ENCODE results near the gene STK36. TPM values are rescaled to one million over a fixed set of nuclear protein-coding genes. Genes with fewer than 3 reads are reported as not detected.

STK36 gene
- total RNA-seq, 1 donor from 2014 or later: 41.1 TPM

DNA sequence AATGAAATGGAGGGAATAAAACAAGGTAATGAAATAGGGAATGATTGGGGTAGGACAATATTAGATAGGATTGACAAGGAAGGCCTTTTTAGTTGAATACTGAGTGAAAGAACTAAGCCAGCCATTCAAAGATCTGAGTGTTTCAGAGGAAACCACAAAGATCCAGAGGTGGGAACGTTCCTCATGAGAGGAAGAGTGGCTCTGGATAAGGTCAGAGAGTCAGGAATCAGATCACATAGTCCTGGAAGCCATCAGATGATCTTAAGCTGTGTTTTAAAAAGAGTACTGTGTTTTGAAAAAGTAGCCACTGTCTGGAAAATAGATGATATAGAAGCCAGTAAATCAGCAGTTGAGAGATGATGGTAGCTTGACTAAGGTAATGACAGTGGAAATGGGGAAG lies 50.5 kb downstream of the STK36 start:
- Histone ChIP-seq H3K27me3 (ENCODE audit: low read depth) (no peaks in the 10 kb centered on the region), H3K4me1 (peaks cover 7% of the 10 kb centered on the region), H3K9me3 (peaks cover 18% of the 10 kb centered on the region), H3K27ac (no peak overlapping the region), H3K36me3 (no peaks in the 10 kb centered on the region), H3K4me3 (no peak overlapping the region)
- intact Hi-C loops (cut with DNase I): no loop called here
- DNase-seq (no peak), ATAC-seq (no peak)
- no peak for TF ChIP-seq CTCF (IDR thresholded peaks at IDR 0.05)

DNA sequence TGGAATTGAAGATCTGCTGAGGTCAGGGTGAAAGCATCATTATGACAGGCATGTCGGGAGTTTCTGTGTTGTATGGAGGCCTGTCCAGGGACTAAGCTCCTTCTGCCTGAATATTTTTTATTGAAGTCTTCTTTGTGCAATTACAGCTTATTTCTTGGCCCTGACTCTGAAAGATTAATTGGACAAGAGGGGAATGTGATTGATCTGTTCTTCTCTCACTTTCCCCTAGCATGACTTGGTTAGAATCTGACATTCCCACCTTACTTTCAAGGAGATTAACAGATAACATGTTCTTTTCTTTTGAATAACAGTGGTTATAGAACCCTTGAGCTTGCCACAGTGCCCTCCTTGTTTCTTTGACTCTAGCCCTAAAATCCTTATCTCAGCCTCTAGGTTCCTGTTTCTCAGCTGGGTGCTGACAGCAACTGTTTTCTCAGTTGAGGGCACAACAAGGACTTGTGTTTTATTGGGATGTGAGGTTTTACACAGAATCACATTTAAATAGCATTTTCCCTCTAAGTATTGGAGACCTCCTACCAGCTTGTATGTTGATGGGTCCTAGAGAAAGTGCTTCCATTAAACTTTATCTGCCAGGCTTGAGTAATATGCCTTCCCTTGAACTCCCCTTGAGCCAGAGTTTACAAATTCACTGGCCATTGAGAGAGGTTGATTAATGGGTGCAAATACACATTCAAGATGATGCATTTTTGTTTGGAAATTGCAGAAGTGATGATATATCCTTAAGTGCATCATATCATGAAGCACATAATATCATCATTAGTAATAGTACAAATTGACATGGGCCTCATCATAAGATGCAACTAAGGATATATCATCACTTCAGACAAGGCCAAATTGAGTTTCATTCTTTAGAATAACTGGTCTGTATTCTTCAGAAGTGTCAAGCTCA lies 51.2 kb downstream of the STK36 start:
- no peak for TF ChIP-seq CTCF (IDR thresholded peaks at IDR 0.05)
- intact Hi-C loops (cut with DNase I): no loop called here
- Histone ChIP-seq H3K27me3 (ENCODE audit: low read depth) (no peaks in the 10 kb centered on the region), H3K36me3 (no peaks in the 10 kb centered on the region), H3K4me1 (peaks cover 6% of the 10 kb centered on the region), H3K27ac (no peak overlapping the region), H3K9me3 (peaks cover 23% of the 10 kb centered on the region), H3K4me3 (no peak overlapping the region)
- DNase-seq (no peak), ATAC-seq (no peak)

GRCh38 chr2:218726004-218726574 lies 54.2 kb downstream of the STK36 start:
- Histone ChIP-seq H3K4me3 (no peak overlapping the region), H3K27me3 (ENCODE audit: low read depth) (no peaks in the 10 kb centered on the region), H3K4me1 (peaks cover 6% of the 10 kb centered on the region), H3K9me3 (peaks cover 23% of the 10 kb centered on the region), H3K27ac (no peak overlapping the region), H3K36me3 (no peaks in the 10 kb centered on the region)
- intact Hi-C loops (cut with DNase I): no loop called here
- TF ChIP-seq CTCF (IDR thresholded peaks at IDR 0.05): no peak
- DNase-seq (no peak), ATAC-seq (no peak)

DNA sequence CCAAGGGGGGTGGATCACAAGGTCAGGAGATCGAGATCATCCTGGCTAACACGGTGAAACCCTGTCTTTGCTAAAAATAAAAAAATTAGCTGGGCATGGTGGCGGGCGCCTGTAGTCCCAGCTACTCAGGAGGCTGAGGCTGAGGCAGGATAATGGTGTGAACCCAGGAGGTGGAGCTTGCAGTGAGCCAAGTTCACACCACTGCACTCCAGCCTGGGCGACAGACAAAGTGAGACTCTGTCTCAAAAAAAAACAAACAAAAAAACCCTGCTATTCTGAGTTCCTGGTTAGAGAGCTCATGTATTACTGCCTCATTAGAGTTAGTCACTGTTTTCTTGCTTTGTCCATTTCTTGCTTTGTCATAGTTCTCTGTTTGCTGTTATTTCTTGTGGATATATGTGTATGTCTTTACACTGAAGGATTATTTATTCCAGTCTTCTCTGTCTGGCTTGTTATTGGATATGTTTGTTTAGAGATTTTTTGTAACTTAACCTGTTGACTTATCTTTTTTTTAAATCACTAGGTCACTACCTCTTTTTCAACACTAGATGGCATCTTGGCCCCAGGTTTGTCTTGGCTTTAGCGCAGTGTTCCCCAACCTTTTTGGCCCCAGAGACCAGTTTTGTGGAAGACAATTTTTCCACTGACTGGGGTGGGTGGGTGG lies 55.7 kb downstream of the STK36 start:
- no peaks in the 10 kb centered on the region for H3K36me3 ChIP-seq
- no peaks in the 10 kb centered on the region for H3K27me3 ChIP-seq (ENCODE audit: low read depth)
- H3K9me3 ChIP-seq: peaks cover 23% of the 10 kb centered on the region
- no peak overlapping the region for H3K4me3 ChIP-seq
- ATAC-seq: no peak
- DNase-seq: no peak
- intact Hi-C loops (cut with DNase I): no loop called here
- H3K4me1 ChIP-seq: peaks cover 21% of the 10 kb centered on the region
- no peak overlapping the region for H3K27ac ChIP-seq
- peak; percentile 39 for TF ChIP-seq CTCF (IDR thresholded peaks at IDR 0.05)

GRCh38 chr2:218729640-218730039 lies 57.8 kb downstream of the STK36 start:
- DNase-seq: no peak
- Histone ChIP-seq H3K27ac (no peak overlapping the region), H3K27me3 (ENCODE audit: low read depth) (no peaks in the 10 kb centered on the region), H3K4me1 (peaks cover 34% of the 10 kb centered on the region), H3K36me3 (no peaks in the 10 kb centered on the region), H3K4me3 (no peak overlapping the region), H3K9me3 (peaks cover 23% of the 10 kb centered on the region)
- no peak for ATAC-seq
- no peak for TF ChIP-seq CTCF (IDR thresholded peaks at IDR 0.05)
- intact Hi-C loops (cut with DNase I): no loop called here
